AML-193 (cell line): ENCODE data around the gene MAPKAPK3.

ENCODE experiments used
- DNase-seq, 2 experiments: peaks; one replicate each; lab custom pipeline; 2025; lab: John Stamatoyannopoulos, UW

Gene MAPKAPK3

GRCh38 chr3:50617096-50617791 lies at the start of gene MAPKAPK3:
Gene MAPKAPK3, plus strand, starts transcription at chr3:50617151. Its CDS starts 415 bp downstream, at chr3:50617566.
- peak; percentile 50 to 52 for DNase-seq

GRCh38 chr3:50567386-50568167 lies 49.4 kb upstream of the MAPKAPK3 start, which contains the start of gene C3orf18:
Gene C3orf18, minus strand, starts transcription at chr3:50567747. Its CDS starts 2,048 bp downstream, at chr3:50565699.
- DNase-seq, result peak; percentile 95 to 97

GRCh38 chr3:50568947-50569749 lies 47.8 kb upstream of the MAPKAPK3 start, which contains the start of gene HEMK1:
Gene HEMK1, plus strand, starts transcription at chr3:50569522. Its CDS starts 1,583 bp downstream, at chr3:50571105.
- peak; percentile 90 to 91 for DNase-seq

- DNase-seq, result no peak
Measured at GRCh38 chr3:50570508-50571279, 46.3 kb upstream of the MAPKAPK3 start.

GRCh38 chr3:50571486-50571885 lies 45.5 kb upstream of the MAPKAPK3 start:
- no peak for DNase-seq

GRCh38 chr3:50572158-50572557 lies 44.8 kb upstream of the MAPKAPK3 start:
- peak; percentile 85 to 87 for DNase-seq

- no peak for DNase-seq
Measured at GRCh38 chr3:50572801-50573371, 44.1 kb upstream of the MAPKAPK3 start.

- no peak for DNase-seq
Measured at GRCh38 chr3:50573566-50574443, 43.1 kb upstream of the MAPKAPK3 start.

GRCh38 chr3:50574444-50574831 lies 42.5 kb upstream of the MAPKAPK3 start:
- DNase-seq, result no peak

GRCh38 chr3:50575372-50575771 lies 41.6 kb upstream of the MAPKAPK3 start:
- no peak for DNase-seq

- no peak for DNase-seq
Measured at GRCh38 chr3:50577348-50577747, 39.6 kb upstream of the MAPKAPK3 start.

- no peak for DNase-seq
Measured at GRCh38 chr3:50580683-50581458, 36.1 kb upstream of the MAPKAPK3 start.

- no peak for DNase-seq
Measured at GRCh38 chr3:50581459-50581842, 35.5 kb upstream of the MAPKAPK3 start.

- no peak for DNase-seq
Measured at GRCh38 chr3:50582083-50582482, 34.9 kb upstream of the MAPKAPK3 start.

GRCh38 chr3:50583897-50584296 lies 33.1 kb upstream of the MAPKAPK3 start:
- no peak for DNase-seq

GRCh38 chr3:50584391-50584790 lies 32.6 kb upstream of the MAPKAPK3 start:
- no peak for DNase-seq

GRCh38 chr3:50585919-50586762 lies 30.8 kb upstream of the MAPKAPK3 start:
- DNase-seq, result no peak

GRCh38 chr3:50586763-50587070 lies 30.2 kb upstream of the MAPKAPK3 start:
- no peak for DNase-seq

- no peak for DNase-seq
Measured at GRCh38 chr3:50587373-50587772, 29.6 kb upstream of the MAPKAPK3 start.
